Testis (tissue), 2 donors: Measurements from ENCODE around the gene NRXN3.

ENCODE experiments used
- CTCF ChIP-seq, 3 experiments: fragments of 450-650 bp in 2 of 3; fragments of 200-600 bp in 1 of 3; sonication (generic) in 1 of 3; IDR thresholded peaks; one replicate each; pipeline ENCODE4 v1.5.1; 2016 to 2019; ENCODE audit warnings: antibody characterized with exemption in 3 of 3, mild to moderate bottlenecking in 2 of 3, moderate library complexity in 1 of 3
- POLR2A ChIP-seq: fragments of 450-650 bp; IDR thresholded peaks from one replicate; pipeline ENCODE4 v1.6.1; 2017; ENCODE audit warnings: antibody characterized with exemption, mild to moderate bottlenecking, moderate library complexity

GRCh38 chr14:79695307-79695706, 1525.1 kb downstream of the NRXN3 start:
- TF ChIP-seq CTCF (IDR thresholded peaks at IDR 0.05) (no peak), POLR2A (no peak)
